ENCODE data around the gene PSMB2. TPM values are rescaled to one million over a fixed set of nuclear protein-coding genes. Genes with fewer than 3 reads are reported as not detected.
A peak's percentile ranks its signal among the peaks of the same experiment; 100 is the strongest.

PSMB2 gene
- total and polyA plus RNA-seq, 2 experiments from 2014 or later, result 29.0 to 106 TPM

DNA sequence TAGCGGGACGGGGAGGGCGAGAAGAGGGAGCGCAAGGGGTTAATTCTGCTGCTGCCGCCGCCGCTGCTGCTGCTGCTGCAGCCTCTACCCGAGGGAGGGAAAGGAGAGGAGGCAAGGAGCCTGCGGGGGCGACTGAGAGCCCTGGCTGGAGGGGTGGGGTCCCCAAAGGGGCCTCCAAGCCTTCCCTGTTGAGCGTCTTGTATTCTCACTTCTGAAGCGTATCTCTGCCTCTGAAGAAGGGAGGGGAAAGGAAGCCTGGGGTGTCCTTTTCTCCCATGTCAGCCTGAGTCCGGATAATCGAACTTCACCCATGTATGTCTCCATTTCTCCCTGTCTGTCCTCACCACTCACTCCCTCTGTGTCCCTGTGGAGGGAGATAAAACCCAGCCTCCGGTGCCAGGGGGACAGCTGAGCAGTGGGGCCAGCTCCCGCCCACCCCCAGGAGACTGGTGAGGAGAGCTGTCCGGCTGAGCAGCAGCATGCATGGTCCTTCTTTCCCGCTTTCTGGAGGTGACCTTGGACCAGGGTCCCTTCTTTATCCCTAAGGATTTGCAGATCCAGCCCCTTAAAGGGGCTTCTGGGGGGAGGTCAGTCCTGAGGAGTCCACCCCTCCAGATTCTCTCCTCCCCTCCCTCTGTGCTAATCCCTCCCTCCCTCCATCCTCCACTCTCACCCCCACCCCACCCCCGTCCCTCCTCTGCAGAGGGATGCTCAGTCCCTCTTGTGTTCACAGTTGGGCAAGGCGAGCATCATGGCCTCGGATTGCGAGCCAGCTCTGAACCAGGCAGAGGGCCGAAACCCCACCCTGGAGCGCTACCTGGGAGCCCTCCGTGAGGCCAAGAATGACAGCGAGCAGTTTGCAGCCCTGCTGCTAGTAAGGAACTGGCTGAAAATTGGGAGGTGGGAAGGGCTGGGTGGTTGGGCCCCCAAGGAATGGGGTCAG is 82.7 kb downstream of the PSMB2 start:
- Histone ChIP-seq H4K20me1 (ENCODE audit: insufficient read depth) (no peaks in the 10 kb centered on the region), H3K79me2 (ENCODE audit: insufficient read depth) (peaks cover 15% of the 10 kb centered on the region), H3K4me1 (ENCODE audit: insufficient read depth) (peaks cover 25% of the 10 kb centered on the region), H3K4me2 (ENCODE audit: unreplicated experiment) (peak overlapping the region; percentile 95), H3K9me3 (ENCODE audit: low read depth) (no peaks in the 10 kb centered on the region), H3K9me2 (ENCODE audit: insufficient read depth) (no peaks in the 10 kb centered on the region), H3F3A (ENCODE audit: insufficient read depth) (peaks cover 29% of the 10 kb centered on the region), H2AFZ (peak overlapping the region; percentile 76; the same call in 1 of the 2 replicates), H3K27ac (0 out of 2 replicates have a peak overlapping the region, but pooled peaks have one; percentile 70), H3K9ac (peak overlapping the region; percentile 91), H3K36me3 (ENCODE audit: low read depth) (0 out of 2 replicates have a peak, but pooled peaks cover under 1% of the 10 kb centered on the region), H3K4me3 (peak overlapping the region; percentile 86), H3K27me3 (replicated peaks; ENCODE audit: insufficient read depth) (no peaks in the 10 kb centered on the region)
- in situ Hi-C loops (cut with MboI), result no loop called here
- 20 to 28% methylated on average over 21 to 26 of the region's 26 CpGs for WGBS, 2 experiments (ENCODE audit: low coverage in 1 of 2, low lambda C conversion rate in 2 of 2, missing lambda C conversion rate in 2 of 2)
- peak; percentile 57 for DNase-seq
- TF ChIP-seq EZH2phosphoT487 (IDR thresholded peaks at IDR 0.05; ENCODE audit: insufficient read depth, low read depth), result no peak
- TF ChIP-seq EZH2 (IDR thresholded peaks at IDR 0.05; ENCODE audit: insufficient read depth, poor library complexity, severe bottlenecking), result no peak

DNA sequence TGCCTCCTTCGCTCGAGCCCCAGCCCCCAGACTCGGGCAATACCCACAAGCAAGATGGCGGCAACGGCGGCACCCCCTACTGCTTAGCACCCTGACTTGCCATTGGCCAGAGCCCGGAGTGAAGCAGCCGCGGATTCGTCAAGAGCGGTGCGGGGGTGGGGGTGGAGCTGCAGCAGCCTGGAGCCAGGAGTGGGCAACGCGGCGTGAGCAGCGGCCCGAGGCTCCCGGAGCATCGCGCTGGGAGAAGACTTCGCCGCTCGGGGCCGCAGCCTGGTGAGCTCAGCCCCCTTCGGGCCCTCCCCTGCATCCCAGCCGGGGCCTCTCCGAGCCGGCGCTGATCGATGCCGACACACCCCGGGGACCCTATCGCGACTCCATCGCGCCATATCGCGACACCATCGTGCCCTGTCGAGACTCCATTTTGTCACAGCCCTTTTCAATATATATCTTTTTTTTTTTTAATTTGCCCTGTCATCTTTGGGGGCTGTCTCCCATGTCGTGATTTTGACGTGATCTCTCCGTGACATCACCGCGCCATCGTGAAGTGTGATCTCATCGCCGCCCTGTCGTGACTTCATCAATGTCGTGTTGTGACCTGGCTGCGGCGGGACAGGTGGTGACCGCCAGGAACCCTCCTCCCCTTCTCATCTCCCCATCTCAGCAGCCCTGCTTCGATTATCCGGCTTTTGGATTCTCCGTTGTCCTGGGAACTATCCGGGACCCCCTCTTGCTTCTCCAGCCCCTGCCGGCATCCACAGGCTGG is 83.5 kb downstream of the PSMB2 start, which contains the start of gene NCDN:
NCDN (plus strand) TSS at position 189 of the 763 bp plus-strand sequence; CDS start at position 581, 392 bp downstream.
- Histone ChIP-seq H3K36me3 (ENCODE audit: low read depth) (peaks cover 9% of the 10 kb centered on the region; the same call in 1 of the 2 replicates), H3K9ac (peak within 1 kb of the TSS; percentile 91), H3K4me3 (peak within 1 kb of the TSS; percentile 86), H3K9me3 (ENCODE audit: low read depth) (no peaks in the 10 kb centered on the region), H3K4me1 (ENCODE audit: insufficient read depth) (peaks cover 25% of the 10 kb centered on the region), H2AFZ (peak within 1 kb of the TSS; percentile 76), H3K9me2 (ENCODE audit: insufficient read depth) (no peaks in the 10 kb centered on the region), H3K27me3 (replicated peaks; ENCODE audit: insufficient read depth) (no peaks in the 10 kb centered on the region), H3K27ac (peak within 1 kb of the TSS; percentile 70), H3K79me2 (ENCODE audit: insufficient read depth) (peaks cover 21% of the 10 kb centered on the region), H4K20me1 (ENCODE audit: insufficient read depth) (no peaks in the 10 kb centered on the region), H3F3A (ENCODE audit: insufficient read depth) (peaks cover 30% of the 10 kb centered on the region), H3K4me2 (ENCODE audit: unreplicated experiment) (peak within 1 kb of the TSS; percentile 95)
- DNase-seq, result peak; percentile 99
- in situ Hi-C loops (cut with MboI), result no loop called here
- TF ChIP-seq EZH2phosphoT487 (IDR thresholded peaks at IDR 0.05; ENCODE audit: insufficient read depth, low read depth) (no peak), EZH2 (IDR thresholded peaks at IDR 0.05; ENCODE audit: insufficient read depth, poor library complexity, severe bottlenecking) (no peak)
- 1% methylated on average over 46 to 56 of the region's 58 CpGs for WGBS, 2 experiments (ENCODE audit: low coverage in 1 of 2, low lambda C conversion rate in 2 of 2, missing lambda C conversion rate in 2 of 2)

DNA sequence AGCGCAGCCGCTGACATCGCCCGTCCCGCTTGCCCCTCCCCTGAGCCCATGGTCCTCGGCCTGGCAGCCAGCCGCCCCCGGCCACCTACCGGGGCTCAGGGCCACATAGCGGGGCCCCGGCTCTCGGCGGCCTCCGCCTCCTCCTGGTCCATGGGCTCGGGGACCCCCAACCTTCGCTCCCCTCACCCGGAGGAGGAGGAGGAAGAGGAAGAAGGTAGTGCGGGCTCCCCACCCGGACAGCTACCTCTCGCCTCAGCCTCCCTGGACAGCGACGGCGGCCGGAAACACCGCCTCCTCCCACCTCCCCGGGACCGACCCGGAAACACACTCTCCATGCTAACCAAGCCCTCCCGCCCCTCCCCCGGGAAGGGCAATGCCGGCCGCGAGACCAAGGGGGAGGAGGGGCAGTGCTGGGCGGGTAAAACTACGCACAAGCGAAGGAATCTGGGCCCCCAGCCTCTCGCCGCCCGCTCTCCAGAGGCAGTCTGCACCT is 84.2 kb downstream of the PSMB2 start, which contains the start of gene KIAA0319L:
KIAA0319L (minus strand) TSS at position 286 of the 493 bp plus-strand sequence. CDS start 2,912 bp downstream, outside the sequence.
- Histone ChIP-seq H3K9me3 (ENCODE audit: low read depth) (no peaks in the 10 kb centered on the region), H4K20me1 (ENCODE audit: insufficient read depth) (no peaks in the 10 kb centered on the region), H3K9ac (peak within 1 kb of the TSS; percentile 91), H2AFZ (peak within 1 kb of the TSS; percentile 76), H3F3A (ENCODE audit: insufficient read depth) (peaks cover 30% of the 10 kb centered on the region), H3K79me2 (ENCODE audit: insufficient read depth) (peaks cover 21% of the 10 kb centered on the region), H3K27ac (peak within 1 kb of the TSS; percentile 70), H3K4me2 (ENCODE audit: unreplicated experiment) (peak within 1 kb of the TSS; percentile 95), H3K36me3 (ENCODE audit: low read depth) (peaks cover 9% of the 10 kb centered on the region; the same call in 1 of the 2 replicates), H3K4me1 (ENCODE audit: insufficient read depth) (peaks cover 25% of the 10 kb centered on the region), H3K4me3 (peak within 1 kb of the TSS; percentile 86), H3K9me2 (ENCODE audit: insufficient read depth) (no peaks in the 10 kb centered on the region), H3K27me3 (replicated peaks; ENCODE audit: insufficient read depth) (no peaks in the 10 kb centered on the region)
- TF ChIP-seq EZH2phosphoT487 (IDR thresholded peaks at IDR 0.05; ENCODE audit: insufficient read depth, low read depth) (no peak), EZH2 (IDR thresholded peaks at IDR 0.05; ENCODE audit: insufficient read depth, poor library complexity, severe bottlenecking) (no peak)
- peak; percentile 90 for DNase-seq
- WGBS, 2 experiments (ENCODE audit: low coverage in 1 of 2, low lambda C conversion rate in 2 of 2, missing lambda C conversion rate in 2 of 2), result 1 to 2% methylated on average over 15 to 38 of the region's 39 CpGs
- in situ Hi-C loops (cut with MboI), result no loop called here

All from GM23248 (cell line).